Activated CD4-positive, CD25-positive, alpha-beta regulatory T cell treated with anti-CD3 and anti-CD28 coated beads, Interleukin-2, amount 50 U/mL, for 16 hours (primary cell): ENCODE results near the gene SLC26A8.
"Not testable (repeated sequence)": the region's sequence is repeated elsewhere in the genome, so short reads cannot be mapped to it uniquely, and the experiment has no call there.

ENCODE experiments used
- DNase-seq: peaks from one replicate; pipeline ENCODE4 v3.0.0-alpha.2; 2020; ENCODE audit warnings: low read depth, low spot score

Gene SLC26A8

GRCh38 chr6:35916893-35917292 is 107.5 kb downstream of the SLC26A8 start:
- DNase-seq = not testable (repeated sequence)

- no peak for DNase-seq
Measured at GRCh38 chr6:35916056-35916455, 108.4 kb downstream of the SLC26A8 start.

- no peak for DNase-seq
Measured at GRCh38 chr6:35914536-35914935, 109.9 kb downstream of the SLC26A8 start.

- DNase-seq = no peak
Measured at GRCh38 chr6:35911871-35912653, 112.4 kb downstream of the SLC26A8 start.

GRCh38 chr6:35909571-35909970 is 114.9 kb downstream of the SLC26A8 start:
- DNase-seq = not testable (repeated sequence)

GRCh38 chr6:35908753-35909401 is 115.6 kb downstream of the SLC26A8 start:
- DNase-seq = not testable (repeated sequence)

- no peak for DNase-seq
Measured at GRCh38 chr6:35907750-35908149, 116.7 kb downstream of the SLC26A8 start.

GRCh38 chr6:35906499-35906846 is 118.0 kb downstream of the SLC26A8 start:
- DNase-seq = no peak

- no peak for DNase-seq
Measured at GRCh38 chr6:35905841-35906498, 118.5 kb downstream of the SLC26A8 start.

- DNase-seq = no peak
Measured at GRCh38 chr6:35905141-35905785, 119.2 kb downstream of the SLC26A8 start.

- no peak for DNase-seq
Measured at GRCh38 chr6:35903679-35904078, 120.8 kb downstream of the SLC26A8 start.

GRCh38 chr6:35900448-35900847 is 124.0 kb downstream of the SLC26A8 start:
- no peak for DNase-seq

GRCh38 chr6:35898003-35898402 is 126.4 kb downstream of the SLC26A8 start:
- DNase-seq = no peak

- DNase-seq = no peak
Measured at GRCh38 chr6:35897486-35897885, 127.0 kb downstream of the SLC26A8 start.

GRCh38 chr6:35897036-35897435 is 127.4 kb downstream of the SLC26A8 start:
- no peak for DNase-seq

GRCh38 chr6:35896228-35896627 is 128.2 kb downstream of the SLC26A8 start:
- no peak for DNase-seq

- DNase-seq = no peak
Measured at GRCh38 chr6:35895560-35895959, 128.9 kb downstream of the SLC26A8 start.

GRCh38 chr6:35894776-35895175 is 129.7 kb downstream of the SLC26A8 start:
- DNase-seq = no peak
